ENCODE data around the gene ZNF778.
A peak's percentile ranks its signal among the peaks of the same experiment; 100 is the strongest.
"Not testable (repeated sequence)": the region's sequence is repeated elsewhere in the genome, so short reads cannot be mapped to it uniquely, and the experiment has no call there.

The ZNF778 gene

DNA sequence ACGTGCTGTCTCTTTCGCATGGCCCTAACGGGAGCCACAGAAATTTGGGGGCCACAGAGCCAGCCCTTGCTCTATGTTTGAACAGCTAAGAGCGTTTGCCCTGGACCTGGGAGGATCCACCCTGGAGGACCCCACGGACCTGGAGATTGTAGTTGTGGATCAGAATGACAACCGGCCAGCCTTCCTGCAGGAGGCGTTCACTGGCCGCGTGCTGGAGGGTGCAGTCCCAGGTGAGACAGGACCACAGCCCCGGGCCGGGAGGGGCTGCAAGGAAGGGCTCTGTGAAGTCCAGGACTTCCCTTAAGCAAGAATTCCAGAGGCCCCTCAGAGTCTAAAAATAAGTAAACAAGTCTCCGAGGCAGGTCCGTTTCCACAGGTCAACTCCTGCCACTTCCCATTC lies 34.0 kb upstream of the ZNF778 start:
- no peak for DNase-seq (ENCODE audit: low spot score)

DNA sequence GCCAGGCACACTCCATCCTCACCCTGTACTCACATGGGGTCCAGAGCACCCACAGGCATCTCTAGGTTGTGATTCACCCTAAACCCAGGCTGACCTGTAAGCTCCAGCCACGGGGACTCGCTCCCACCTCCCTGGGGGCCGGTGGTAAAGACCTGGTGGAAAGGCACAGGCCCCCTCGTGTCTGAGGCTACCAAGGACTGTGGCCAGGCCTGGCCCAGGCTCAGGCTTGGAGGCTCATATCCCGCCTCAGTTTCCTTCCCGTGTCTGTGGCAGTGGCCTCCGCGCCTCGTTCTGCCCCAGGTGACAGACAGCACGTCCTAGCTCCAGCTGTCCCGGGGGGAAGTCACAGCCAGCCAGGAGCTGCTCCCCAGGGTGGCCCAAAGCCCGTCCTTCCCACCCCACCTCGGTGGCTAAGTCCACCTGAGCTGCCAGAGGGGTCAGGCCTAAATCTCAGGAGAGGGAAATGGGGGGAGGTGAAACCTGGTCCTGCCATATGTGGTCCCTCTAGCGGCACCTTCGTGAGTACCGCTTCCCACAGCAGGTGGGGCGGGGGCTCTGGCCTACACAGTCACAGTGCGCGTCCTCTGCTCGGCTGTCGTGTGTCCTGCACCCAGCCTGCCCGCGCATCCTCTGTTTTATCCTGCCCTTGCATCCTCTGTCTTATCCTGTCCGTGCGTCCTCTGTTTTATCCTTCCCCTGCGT lies 33.4 kb upstream of the ZNF778 start:
- no peak for DNase-seq (ENCODE audit: low spot score)

DNA sequence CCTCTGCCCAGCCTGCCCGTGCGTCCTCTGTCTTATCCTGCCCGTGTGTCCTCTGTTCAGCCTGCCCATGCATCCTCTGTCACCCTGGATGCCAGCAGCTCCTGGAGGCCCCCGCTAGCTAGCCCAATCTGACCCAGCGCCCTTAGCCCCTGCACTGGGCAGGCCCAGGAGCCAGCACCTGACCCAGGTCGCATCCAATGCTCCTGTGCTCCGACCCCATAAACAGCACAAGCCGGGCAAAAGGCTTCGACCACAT lies 32.9 kb upstream of the ZNF778 start:
- DNase-seq (ENCODE audit: low spot score) = no peak

DNA sequence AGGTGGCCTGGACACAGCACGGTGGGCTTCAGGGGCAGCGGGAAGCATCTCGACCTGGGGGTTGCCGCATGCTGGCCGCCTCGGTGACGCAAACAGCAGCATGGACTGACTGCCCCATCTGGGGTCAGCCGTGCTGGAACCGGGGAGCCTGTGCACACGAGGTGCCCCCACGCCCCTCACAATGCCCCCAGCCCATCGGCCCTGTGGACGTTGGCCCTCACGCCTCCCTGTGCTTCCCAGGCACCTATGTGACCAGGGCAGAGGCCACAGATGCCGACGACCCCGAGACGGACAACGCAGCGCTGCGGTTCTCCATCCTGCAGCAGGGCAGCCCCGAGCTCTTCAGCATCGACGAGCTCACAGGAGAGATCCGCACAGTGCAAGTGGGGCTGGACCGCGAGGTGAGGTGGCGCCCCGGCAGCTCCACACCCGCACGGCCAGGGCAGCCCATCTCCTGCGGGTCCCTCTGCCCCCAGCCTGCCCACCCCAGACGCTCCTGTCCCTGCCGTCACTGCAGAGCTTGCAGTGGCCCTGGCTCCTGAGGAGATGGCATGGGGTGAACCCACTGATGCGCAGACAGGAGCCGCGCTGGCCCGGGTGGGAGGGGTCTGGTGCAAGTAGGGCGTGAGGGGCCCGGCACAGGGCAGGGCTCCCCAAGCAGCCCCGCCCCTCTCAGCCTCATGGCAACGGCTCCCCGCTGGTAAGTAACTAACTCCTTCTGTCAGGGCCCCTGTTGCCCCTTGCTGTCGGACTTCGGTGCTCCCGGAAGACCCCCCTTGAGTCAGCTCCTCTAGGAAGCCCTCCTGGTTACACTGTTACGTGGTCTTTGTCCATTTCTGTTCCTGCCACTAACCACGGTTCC lies 32.3 kb upstream of the ZNF778 start:
- no peak for DNase-seq (ENCODE audit: low spot score)

DNA sequence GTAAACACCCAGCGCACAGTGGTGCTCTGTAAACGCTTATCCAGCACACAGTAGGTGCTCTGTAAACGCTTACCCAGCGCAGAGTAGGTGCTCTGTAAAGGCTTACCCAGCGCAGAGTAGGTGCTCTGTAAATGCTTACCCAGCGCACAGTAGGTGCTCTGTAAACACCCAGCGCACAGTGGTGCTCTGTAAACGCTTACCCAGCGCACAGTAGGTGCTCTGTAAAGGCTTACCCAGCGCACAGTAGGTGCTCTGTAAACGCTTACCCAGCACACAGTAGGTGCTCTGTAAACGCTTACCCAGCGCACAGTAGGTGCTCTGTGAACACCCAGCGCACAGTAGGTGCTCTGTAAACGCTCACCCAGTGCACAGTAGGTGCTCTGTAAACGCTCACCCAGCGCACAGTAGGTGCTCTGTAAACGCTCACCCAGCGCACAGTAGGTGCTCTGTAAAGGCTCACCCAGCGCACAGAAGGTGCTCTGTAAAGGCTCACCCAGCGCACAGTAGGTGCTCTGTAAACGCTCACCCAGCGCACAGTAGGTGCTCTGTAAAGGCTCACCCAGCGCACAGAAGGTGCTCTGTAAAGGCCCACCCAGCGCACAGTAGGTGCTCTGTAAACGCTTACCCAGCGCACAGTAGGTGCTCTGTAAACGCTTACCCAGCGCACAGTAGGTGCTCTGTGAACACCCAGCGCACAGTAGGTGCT lies 31.5 kb upstream of the ZNF778 start:
- DNase-seq (ENCODE audit: low spot score) = not testable (repeated sequence)

DNA sequence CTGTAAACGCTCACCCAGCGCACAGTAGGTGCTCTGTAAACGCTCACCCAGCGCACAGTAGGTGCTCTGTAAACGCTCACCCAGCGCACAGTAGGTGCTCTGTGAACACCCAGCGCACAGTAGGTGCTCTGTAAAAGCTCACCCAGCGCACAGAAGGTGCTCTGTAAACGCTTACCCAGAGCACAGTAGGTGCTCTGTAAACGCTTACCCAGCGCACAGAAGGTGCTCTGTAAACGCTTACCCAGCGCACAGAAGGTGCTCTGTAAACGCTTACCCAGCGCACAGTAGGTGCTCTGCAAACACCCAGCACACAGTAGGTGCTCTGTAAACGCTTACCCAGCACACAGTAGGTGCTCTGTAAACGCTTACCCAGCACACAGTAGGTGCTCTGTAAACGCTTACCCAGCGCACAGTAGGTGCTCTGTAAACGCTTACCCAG lies 30.9 kb upstream of the ZNF778 start:
- DNase-seq (ENCODE audit: low spot score) = not testable (repeated sequence)

DNA sequence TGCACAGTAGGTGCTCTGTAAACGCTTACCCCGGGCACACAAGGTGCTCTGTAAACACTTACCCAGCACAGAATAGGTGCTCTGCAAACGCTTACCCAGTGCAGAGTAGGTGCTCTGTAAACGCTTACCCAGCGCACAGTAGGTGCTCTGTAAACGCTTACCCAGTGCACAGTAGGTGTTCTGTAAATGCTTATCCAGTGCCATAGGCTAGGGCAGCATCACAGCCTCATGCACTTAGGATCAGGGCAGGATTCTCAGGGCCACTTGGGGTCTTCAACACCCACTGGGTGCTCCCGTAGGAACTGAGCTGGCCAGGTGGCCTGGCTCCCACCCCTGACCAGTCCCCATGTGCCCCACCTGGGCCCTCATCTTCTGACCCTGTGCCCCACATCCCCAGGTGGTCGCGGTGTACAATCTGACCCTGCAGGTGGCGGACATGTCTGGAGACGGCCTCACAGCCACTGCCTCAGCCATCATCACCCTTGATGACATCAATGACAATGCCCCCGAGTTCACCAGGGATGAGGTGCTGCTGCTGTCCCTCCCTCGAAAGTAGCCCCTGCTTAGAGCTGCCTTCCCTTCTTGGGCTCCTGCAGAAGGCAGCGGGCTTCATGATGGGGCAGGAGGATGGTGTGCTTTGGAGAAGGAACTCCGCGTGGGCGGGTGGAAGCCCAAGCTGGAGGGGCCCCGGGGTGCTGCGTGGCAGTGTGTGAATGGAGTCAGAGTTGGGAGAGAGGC lies 30.3 kb upstream of the ZNF778 start:
- DNase-seq (ENCODE audit: low spot score) = peak; percentile 33

DNA sequence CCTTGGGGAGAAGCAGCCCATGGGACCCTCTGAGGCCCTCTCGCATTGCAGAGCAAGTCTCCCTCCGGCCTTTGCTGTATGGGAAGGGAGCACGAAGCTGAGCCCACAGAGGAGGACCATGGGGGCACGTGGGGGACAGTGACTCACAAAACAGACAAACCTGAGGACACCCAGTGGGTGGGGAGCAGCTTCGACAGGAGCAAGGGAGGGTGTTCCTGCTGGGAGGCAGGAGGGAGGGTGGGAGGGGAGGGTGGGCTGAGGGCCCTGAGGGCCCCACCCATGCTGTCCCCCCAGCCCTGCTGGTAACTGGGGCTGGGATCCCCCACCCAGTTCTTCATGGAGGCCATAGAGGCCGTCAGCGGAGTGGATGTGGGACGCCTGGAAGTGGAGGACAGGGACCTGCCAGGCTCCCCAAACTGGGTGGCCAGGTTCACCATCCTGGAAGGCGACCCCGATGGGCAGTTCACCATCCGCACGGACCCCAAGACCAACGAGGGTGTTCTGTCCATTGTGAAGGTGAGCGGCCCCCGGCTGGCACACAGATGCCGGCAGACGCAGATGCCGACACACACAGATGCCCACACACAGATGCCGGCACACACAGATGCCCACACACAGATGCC lies 29.6 kb upstream of the ZNF778 start:
- DNase-seq (ENCODE audit: low spot score) = no peak

DNA sequence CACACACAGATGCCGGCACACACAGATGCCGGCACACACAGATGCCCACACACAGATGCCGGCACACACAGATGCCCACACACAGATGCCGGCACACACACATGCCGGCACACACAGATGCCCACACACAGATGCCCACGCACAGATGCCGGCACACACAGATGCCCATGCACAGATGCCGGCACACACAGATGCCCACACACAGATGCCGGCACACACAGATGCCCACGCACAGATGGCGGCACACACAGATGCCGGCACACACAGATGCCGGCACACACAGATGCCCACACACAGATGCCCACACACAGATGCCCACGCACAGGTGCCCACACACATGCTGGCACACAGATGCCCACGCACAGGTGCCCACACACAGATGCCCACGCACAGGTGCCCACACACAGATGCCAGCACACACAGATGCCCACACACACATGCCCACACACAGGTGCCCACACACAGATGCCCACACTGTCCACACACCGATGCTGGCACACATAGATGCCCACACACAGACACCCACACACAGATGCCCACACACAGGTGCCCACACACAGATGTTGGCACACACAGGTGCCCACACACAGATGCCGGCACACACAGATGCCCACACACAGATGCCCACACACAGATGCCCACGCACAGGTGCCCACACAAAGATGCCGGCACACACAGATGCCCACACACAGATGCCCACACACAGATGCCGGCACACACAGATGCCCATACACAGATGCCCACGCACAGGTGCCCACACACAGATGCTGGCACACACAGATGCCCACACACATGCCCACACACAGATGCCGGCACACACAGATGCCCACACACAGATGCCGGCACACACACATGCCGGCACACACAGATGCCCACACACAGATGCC lies 28.8 kb upstream of the ZNF778 start:
- not testable (repeated sequence) for DNase-seq (ENCODE audit: low spot score)

DNA sequence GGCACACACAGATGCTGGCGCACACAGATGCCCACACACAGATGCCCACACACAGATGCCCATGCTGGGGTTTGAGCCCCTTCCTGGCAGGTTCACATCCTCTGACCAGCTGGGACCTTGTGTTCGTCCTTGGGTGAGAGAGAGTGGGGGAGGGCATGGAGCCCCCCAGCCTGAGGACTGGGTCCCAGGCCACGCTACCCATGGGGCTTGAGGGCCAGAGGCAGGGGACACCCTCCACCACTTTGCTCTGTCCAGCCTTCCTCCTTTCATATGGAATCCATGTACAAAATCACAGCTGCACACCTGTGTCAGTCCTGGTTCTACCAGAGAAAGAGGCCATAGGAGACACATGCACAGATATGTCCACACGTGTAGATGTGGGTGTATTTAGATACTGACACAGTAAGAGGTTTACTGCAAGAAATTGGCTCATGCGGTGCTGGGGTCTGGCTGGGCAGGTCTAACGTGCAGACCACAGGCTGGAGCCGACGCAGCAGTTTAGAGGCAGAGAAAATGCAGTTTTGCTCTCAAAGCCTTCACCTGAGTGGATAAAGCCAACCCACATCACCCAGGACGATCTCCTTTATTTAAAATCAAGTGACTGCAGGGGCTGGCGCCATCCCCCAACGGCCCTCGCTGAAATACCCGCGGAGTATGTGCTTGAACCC lies 28.0 kb upstream of the ZNF778 start:
- DNase-seq (ENCODE audit: low spot score) = no peak

DNA sequence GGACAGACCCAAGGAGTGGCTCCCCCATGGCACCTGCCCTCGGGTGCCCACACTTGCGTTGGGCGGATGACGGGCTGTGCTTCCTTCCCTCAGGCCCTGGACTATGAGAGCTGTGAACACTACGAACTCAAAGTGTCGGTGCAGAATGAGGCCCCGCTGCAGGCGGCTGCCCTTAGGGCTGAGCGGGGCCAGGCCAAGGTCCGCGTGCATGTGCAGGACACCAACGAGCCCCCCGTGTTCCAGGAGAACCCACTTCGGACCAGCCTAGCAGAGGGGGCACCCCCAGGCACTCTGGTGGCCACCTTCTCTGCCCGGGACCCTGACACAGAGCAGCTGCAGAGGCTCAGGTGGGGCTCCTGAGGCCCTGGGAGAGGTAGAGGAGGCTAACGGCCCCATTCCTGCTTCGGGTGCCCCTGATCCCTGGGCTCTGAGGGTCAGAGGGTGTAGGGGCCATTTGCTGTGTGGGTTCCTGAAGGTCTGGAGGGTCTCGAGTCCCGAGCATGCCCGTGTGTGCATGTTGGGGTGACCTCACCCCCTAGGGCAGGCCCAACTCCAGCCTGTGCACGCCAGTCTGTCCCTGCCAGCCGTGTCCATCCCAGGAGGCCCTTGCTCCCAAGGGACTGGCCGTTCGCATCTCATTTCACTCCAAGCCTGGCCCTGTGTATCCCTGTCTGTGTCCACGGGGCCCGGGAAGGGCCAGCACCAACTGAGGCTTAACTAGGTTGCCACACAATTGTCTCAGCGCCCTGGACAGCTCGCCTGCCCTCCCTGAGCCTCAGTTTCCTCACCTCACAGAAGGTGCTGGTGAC lies 27.1 kb upstream of the ZNF778 start:
- no peak for DNase-seq (ENCODE audit: low spot score)

DNA sequence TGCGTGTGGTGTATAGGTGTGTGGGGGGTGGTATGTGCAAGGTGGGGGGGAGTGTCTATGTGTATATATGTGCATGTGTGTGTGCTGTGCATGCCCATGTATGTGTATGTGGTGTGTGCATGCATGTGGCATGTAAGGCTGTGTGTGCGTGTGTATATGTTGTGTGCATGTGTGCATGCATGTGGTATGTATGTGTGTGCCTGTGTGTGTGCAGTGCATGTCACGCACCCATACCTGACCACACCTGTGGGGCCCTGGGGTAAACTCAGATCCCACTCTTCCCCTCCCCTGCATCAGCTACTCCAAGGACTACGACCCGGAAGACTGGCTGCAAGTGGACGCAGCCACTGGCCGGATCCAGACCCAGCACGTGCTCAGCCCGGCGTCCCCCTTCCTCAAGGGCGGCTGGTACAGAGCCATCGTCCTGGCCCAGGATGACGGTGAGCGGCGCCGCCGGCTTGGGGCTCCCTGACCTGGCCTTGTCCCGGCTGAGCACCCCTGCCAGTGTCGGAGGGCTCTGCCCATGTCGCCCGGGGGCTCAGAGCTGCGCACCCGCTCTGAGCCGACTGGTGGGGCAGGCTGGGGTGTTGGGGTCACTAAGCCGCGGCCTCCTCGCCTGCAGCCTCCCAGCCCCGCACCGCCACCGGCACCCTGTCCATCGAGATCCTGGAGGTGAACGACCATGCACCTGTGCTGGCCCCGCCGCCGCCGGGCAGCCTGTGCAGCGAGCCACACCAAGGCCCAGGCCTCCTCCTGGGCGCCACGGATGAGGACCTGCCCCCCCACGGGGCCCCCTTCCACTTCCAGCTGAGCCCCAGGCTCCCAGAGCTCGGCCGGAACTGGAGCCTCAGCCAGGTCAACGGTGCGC lies 26.2 kb upstream of the ZNF778 start:
- no peak for DNase-seq (ENCODE audit: low spot score)

DNA sequence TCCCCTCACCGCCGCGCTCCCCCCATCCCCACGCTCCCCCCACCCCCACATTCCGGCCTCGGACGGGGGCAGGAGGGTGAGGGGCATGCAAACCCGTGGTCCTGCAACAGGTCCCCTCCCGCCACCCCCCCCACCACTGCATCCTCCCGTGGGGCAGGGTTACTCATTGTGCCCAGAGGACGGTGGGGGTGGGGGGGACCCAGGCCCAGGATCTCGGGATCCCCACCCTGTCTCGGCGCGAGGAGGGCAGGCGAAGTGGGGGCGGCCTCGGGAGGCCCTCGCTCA lies 25.7 kb upstream of the ZNF778 start:
- DNase-seq (ENCODE audit: low spot score) = no peak

DNA sequence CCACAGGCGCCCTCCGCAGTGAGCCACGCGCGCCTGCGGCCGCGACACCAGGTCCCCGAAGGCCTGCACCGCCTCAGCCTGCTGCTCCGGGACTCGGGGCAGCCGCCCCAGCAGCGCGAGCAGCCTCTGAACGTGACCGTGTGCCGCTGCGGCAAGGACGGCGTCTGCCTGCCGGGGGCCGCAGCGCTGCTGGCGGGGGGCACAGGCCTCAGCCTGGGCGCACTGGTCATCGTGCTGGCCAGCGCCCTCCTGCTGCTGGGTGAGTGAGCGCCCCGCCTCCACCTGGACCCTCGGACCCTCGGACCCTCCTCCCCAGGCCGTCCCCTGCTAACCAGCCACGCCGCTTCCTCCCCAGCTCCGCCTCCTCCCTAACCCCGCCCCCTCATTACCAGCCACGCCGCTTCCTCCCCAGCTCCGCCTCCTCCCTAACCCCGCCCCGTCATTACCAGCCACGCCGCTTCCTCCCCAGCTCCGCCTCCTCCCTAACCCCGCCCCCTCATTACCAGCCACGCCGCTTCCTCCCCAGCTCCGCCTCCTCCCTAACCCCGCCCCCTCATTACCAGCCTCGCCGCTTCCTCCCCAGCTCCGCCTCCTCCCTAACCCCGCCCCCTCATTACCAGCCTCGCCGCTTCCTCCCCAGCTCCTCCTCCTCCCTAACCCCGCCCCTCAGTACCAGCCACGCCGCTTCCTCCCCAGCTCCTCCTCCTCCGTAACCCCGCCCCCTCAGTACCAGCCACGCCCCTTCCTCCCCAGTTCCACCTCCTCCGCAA lies 25.1 kb upstream of the ZNF778 start:
- DNase-seq (ENCODE audit: low spot score) = peak; percentile 60

DNA sequence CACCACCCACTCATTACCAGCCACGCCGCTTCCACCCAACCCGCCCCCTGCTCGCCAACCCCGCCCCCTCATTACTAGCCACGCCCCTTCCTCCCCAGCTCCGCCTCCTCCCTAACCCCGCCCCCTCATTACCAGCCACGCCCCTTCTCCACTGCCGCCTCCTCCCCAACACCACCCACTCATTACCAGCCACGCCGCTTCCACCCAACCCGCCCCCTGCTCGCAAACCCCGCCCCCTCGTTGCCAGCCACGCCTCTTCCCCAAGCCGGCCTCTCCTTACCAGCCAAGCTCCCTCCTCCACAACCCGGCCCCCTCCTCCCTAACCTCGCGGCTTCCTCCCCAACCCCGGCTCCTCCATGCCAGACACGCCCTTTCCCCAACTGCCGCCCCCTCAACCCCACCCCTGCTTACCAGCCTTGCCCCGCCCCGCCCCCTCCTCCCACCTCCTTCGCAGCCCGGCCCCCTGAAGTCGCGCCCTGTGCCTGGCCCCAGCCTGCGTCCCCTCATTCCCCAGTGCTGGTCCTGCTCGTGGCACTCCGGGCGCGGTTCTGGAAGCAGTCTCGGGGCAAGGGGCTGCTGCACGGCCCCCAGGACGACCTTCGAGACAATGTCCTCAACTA lies 24.4 kb upstream of the ZNF778 start:
- peak; percentile 78 for DNase-seq (ENCODE audit: low spot score)

DNA sequence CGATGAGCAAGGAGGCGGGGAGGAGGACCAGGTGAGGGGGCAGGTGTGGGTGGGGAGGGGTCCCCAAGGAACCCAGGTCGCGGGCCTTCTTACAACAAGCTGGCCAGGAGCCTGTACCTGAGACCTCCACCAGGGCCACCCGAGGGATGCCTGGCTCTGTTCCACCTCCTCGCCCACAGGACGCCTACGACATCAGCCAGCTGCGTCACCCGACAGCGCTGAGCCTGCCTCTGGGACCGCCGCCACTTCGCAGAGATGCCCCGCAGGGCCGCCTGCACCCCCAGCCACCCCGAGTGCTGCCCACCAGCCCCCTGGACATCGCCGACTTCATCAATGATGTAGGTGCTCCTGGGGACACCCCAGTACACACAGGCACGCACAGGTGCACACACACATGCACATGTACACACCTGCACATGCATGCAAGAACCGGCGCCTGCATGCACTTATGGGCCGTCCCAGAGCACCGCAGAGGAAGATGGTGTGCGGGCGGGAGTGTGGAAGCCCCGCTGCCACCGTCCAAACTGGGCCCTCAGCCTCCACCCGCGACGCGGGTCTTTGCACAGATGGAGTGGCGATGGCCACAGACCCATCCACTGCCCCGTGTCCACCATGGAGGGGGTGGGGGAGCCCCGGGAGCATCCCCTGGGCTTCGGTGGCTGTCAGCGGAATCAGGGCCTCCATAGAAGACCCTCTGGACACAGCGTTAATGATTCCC lies 23.8 kb upstream of the ZNF778 start:
- no peak for DNase-seq (ENCODE audit: low spot score)
